Heart left ventricle (tissue), 13 donors: ENCODE results near the gene STXBP4.

Experiments
- POLR2A ChIP-seq, 2 donors: fragments of 450-650 bp; IDR thresholded peaks; one replicate each; pipeline ENCODE4 v1.6.1; 2017; ENCODE audit warnings: antibody characterized with exemption in 2 of 2, mild to moderate bottlenecking in 2 of 2, moderate library complexity in 2 of 2
- TF ChIP-seq, protein P1 (sequence below), 12 donors: fragments of 200-600 bp; sonication (generic) in 4 of 12; IDR thresholded peaks; one replicate each; pipeline versions ENCODE4 v1.5.0 to v1.8.0; 2018 to 2022; ENCODE audit warnings: antibody characterized with exemption in 12 of 12, mild to moderate bottlenecking in 5 of 12
- donor health status: ischemic (EF 13 %, LVEDD 7.1; RV severe dilation, severe dysfunction).
- donor health status: DM: no; HTN: yes; CAD: no.
- donor health status: DM: no; HTN: no; CAD: no.
- donor health status: ischemic (EF 25% LVEDD 6.9; RV normal size, moderate dysfunction).
- donor health status: ischemic (EF 25% LVEDD 5.7; RV mildly dilated, moderate dysfunction).
- donor health status: ischemic (EF 35%, LVEDD 5.7; RV mildly dilated, moderate dysfunction).
- donor health status: nonischemic (EF 11% LVEDD 7.7; RV severe dilation, severe dysfunction).
- donor health status: DM: yes; HTN: yes; CAD: no.
- donor health status: PGD.
- donor health status: ischemic (EF 29% LVEDD 5.4; RV normal size, mild dysfunction).
- donor health status: nonischemic (EF 23%, LVEDD 6.1; RV moderate dilation, normal function).

DNA sequence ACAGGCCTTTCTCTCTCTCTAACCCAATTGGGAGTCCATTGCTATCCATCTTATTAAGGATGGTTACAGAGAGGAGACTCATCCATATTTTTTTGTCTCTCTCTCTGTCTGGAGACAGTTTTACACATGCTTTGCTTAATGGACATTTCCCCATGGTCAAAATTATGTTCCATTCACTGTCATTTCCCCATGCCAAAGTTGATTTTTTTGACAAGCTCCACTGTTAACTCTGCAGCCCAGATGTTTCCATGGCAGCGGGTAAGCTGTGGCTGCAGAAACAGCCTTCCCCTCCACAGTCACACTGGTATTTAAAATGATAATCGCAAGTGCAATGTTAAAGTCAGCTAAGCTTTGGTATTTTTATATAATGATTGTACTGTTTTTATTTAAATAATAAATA lies 232.3 kb downstream of the STXBP4 start:
- TF ChIP-seq, protein P1, sequence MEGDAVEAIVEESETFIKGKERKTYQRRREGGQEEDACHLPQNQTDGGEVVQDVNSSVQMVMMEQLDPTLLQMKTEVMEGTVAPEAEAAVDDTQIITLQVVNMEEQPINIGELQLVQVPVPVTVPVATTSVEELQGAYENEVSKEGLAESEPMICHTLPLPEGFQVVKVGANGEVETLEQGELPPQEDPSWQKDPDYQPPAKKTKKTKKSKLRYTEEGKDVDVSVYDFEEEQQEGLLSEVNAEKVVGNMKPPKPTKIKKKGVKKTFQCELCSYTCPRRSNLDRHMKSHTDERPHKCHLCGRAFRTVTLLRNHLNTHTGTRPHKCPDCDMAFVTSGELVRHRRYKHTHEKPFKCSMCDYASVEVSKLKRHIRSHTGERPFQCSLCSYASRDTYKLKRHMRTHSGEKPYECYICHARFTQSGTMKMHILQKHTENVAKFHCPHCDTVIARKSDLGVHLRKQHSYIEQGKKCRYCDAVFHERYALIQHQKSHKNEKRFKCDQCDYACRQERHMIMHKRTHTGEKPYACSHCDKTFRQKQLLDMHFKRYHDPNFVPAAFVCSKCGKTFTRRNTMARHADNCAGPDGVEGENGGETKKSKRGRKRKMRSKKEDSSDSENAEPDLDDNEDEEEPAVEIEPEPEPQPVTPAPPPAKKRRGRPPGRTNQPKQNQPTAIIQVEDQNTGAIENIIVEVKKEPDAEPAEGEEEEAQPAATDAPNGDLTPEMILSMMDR (IDR thresholded peaks at IDR 0.05) = no peak
- TF ChIP-seq POLR2A (IDR thresholded peaks at IDR 0.05) = no peak
